ENCODE measurements around the gene PBRM1.

Gene PBRM1

DNA sequence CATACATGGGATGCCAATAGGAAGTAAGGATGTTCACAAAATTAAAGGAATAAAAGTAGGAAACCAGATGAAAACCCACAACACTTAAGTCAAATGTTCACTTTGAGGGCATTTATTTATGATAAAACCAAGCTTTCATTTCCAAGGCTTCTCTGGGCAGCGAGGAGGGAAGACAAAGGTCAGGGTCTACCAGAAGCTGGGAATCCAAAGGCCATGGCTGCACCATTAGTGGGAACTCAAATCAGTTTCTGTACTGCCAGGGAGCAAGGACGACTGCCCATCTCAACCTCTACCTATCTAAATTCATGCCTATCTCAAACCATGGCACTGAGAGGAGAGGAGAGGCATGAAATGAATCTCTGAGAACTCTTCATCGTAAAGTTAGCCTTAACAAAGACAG is 22.6 kb downstream of the PBRM1 start:
- Histone ChIP-seq H3K27ac (no peak overlapping the region), H3K4me3 (no peak overlapping the region)
- TF ChIP-seq, protein P1, sequence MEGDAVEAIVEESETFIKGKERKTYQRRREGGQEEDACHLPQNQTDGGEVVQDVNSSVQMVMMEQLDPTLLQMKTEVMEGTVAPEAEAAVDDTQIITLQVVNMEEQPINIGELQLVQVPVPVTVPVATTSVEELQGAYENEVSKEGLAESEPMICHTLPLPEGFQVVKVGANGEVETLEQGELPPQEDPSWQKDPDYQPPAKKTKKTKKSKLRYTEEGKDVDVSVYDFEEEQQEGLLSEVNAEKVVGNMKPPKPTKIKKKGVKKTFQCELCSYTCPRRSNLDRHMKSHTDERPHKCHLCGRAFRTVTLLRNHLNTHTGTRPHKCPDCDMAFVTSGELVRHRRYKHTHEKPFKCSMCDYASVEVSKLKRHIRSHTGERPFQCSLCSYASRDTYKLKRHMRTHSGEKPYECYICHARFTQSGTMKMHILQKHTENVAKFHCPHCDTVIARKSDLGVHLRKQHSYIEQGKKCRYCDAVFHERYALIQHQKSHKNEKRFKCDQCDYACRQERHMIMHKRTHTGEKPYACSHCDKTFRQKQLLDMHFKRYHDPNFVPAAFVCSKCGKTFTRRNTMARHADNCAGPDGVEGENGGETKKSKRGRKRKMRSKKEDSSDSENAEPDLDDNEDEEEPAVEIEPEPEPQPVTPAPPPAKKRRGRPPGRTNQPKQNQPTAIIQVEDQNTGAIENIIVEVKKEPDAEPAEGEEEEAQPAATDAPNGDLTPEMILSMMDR (IDR thresholded peaks at IDR 0.05): no peak
- DNase-seq (ENCODE audit: low spot score): no peak

DNA sequence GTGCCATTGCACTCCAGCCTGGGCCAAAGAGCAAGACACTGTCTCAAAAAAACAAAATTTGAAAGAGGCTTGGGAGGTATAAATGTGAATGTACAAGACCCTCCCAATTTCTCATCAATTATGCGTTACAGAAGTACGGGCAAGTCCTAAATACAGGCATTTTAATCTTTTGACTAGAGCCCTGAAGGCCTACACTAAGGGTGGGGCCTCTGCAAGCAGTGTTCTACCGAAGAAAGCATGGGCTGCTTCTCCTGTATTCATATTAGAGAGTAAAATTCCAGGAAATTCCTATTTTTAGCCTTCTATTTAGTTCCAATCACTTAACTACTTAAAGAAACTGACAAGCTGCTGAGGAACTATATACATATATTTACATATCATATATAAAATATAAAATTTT is 25.7 kb downstream of the PBRM1 start:
- Histone ChIP-seq H3K4me3 (no peak overlapping the region), H3K27ac (no peak overlapping the region)
- TF ChIP-seq, protein P1 (IDR thresholded peaks at IDR 0.05): no peak
- no peak for DNase-seq (ENCODE audit: low spot score)

DNA sequence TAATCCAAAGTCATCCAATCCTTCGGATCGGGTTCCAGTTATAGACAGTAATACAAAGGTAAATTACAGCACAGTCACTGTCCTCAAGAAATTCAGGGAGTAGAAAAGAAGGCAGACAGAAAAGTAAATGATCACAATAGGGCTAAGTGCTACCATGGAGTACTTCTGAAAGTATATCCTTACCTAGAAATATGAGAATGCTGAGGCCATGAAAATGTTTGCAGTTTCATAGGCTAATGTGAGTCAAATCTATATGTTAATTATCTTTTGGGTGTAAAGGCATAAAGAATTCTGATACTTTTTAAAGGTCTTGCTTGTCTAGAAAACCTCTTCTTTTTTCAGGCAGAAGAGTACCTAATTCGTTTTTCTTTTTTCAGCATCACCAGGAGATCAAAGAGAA is 29.8 kb downstream of the PBRM1 start:
- H3K4me3 ChIP-seq: no peak overlapping the region
- TF ChIP-seq, protein P1 (IDR thresholded peaks at IDR 0.05): no peak
- H3K27ac ChIP-seq: no peak overlapping the region
- DNase-seq (ENCODE audit: low spot score): no peak

DNA sequence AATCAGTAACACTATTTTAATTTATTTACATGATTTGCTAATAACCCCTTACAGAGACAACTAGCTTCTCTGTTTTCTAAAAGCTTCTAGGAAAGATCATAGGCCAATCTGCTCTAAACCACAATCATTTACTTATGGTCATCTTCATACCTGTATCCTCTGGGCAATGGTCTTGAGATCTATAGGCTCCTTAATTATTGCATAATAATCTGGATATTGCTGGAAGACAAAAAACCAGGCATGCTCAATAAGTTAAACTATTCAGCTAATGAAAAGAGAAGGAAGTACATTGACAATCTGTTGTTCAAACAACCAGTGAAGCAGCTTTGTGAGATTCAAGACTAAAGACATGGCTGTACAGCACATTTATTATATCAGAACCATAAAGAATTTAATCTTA is 34.1 kb downstream of the PBRM1 start:
- no peak overlapping the region for H3K4me3 ChIP-seq
- DNase-seq (ENCODE audit: low spot score): no peak
- H3K27ac ChIP-seq: no peak overlapping the region
- TF ChIP-seq, protein P1 (IDR thresholded peaks at IDR 0.05): no peak

DNA sequence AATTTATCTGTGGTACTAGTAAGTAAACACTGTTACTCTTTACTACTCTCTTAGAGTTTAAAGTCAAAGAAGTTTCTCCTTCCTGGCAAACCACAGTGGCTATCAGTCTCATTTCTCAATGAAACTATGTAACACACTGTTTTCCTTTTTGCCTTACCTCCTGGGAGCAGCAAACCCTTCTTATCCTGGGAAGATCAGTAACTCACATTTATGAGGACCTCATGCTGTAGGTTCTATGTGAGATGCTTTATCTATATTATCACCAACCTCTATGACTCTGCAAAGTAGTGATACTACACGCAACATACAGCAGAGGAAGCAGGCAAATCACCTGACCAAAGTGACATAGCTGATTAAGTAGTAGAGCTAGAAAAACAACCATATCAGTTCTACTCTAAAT is 35.3 kb downstream of the PBRM1 start:
- TF ChIP-seq, protein P1 (IDR thresholded peaks at IDR 0.05): no peak
- no peak for DNase-seq (ENCODE audit: low spot score)
- no peak overlapping the region for H3K4me3 ChIP-seq
- H3K27ac ChIP-seq: no peak overlapping the region

DNA sequence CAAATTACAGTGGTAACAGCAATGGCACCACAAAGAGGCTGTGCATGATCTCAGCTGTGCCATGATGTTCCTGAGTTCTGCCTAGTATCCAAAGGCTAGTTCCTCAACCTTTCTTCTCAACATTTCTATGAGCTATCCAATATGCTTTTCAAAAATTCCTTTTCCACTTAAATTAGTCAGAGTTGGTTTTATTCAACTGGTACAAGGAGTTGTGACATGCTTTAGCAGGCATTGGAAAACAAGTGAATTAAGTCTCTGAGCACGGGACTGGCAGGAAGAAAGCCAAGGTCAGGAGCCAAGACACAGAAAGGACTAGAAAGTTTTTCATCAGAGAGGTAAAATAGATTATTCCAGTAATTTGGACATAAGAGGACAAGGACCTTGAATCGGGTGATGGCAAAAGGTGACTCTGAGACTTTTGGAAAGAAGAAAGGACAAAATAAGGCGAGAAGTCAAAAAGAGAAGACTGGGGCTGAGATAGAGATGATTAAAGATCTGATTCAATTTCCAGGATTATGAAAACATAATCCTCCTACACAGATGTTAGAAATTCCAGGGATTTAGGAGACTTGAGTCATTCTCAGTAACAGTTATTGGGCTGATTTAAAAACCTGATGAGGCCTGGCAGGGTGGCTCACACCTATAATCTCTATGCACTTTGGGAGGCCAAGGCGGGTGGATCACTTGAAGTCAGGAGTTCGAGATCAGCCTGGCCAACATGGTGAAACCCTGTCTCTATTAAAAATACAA is 36.1 kb downstream of the PBRM1 start:
- H3K27ac ChIP-seq: peak overlapping the region in 1 of 2 donors; percentile 31
- H3K4me3 ChIP-seq: no peak overlapping the region
- TF ChIP-seq, protein P1 (IDR thresholded peaks at IDR 0.05): no peak
- DNase-seq (ENCODE audit: low spot score): no peak

DNA sequence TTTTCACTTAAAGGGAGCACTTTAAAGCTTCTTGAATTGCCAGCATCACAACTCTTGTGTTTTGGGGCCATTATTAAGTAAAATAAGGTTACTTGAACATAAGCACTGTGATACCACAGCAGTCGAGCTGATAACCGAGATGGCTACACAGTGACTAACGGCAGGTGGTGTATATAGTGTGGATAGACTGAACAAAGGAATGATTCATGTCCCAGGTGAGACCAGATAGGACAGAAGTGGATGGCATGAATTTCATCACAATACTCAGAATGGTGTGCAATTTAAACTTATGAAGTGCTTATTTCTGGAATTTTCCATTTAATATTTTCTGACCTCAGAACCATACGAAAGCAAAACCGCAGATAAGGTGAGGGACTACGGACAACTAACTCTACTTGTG is 40.2 kb downstream of the PBRM1 start:
- Histone ChIP-seq H3K4me3 (no peak overlapping the region), H3K27ac (no peak overlapping the region)
- DNase-seq (ENCODE audit: low spot score): no peak
- TF ChIP-seq, protein P1 (IDR thresholded peaks at IDR 0.05): no peak
